OCI-LY3 (cell line): ENCODE data around the gene METTL4.

Source experiments
- H2AFZ ChIP-seq: fragments of 200-600, 300-600 bp; shearing (Covaris generic); 2 replicates; pipeline ENCODE4 v1.6.0; 2014; ENCODE audit warnings: antibody characterized with exemption, low read depth, low read length
- H3K27ac ChIP-seq: fragments of 200-600, 300-600 bp; sonication (generic); 2 replicates; pipeline ENCODE4 v1.5.1; 2014; ENCODE audit warnings: mild to moderate bottlenecking, low read length, moderate library complexity, mixed read lengths
- H3K27me3 ChIP-seq: fragments of 200-600, 300-600 bp; sonication (generic); 2 replicates; pipeline ENCODE4 v1.6.1; 2014; ENCODE audit warnings: low read depth, low read length, mixed read lengths
- H3K36me3 ChIP-seq: fragments of 200-600, 300-600 bp; sonication (generic); replicated peaks from 2 replicates; pipeline ENCODE3; 2014; ENCODE audit warnings: low read depth, low read length, mixed read lengths
- H3K4me1 ChIP-seq: fragments of 300-600, 200-600 bp; sonication (generic); 2 replicates; pipeline ENCODE4 v1.6.1; 2014; ENCODE audit warnings: low read length, mixed read lengths
- H3K4me2 ChIP-seq: fragments of 200-600, 300-600 bp; sonication (generic); 2 replicates; pipeline ENCODE4 v1.6.1; 2014; ENCODE audit warnings: low read length, mixed read lengths
- H3K4me3 ChIP-seq: fragments of 300-600, 200-600 bp; sonication (generic); 2 replicates; pipeline ENCODE4 v1.5.1; 2014; ENCODE audit warnings: antibody characterized with exemption, mild to moderate bottlenecking, low read length, moderate library complexity
- H3K79me2 ChIP-seq: fragments of 300-600, 200-600 bp; shearing (Covaris generic); 2 replicates; pipeline ENCODE4 v1.6.1; 2014; ENCODE audit warnings: mild to moderate bottlenecking, low read length, mixed read lengths
- H3K9ac ChIP-seq: fragments of 300-600, 200-600 bp; shearing (Covaris generic); 2 replicates; pipeline ENCODE4 v1.6.0; 2014; ENCODE audit warnings: mild to moderate bottlenecking, low read length, moderate library complexity
- H3K9me3 ChIP-seq: fragments of 200-600, 300-600 bp; shearing (Covaris generic); 2 replicates; pipeline ENCODE4 v1.6.1; 2014; ENCODE audit warnings: low read length, mixed read lengths; ENCODE audit not compliant: insufficient read depth
- H4K20me1 ChIP-seq: fragments of 200-600, 300-600 bp; sonication (generic); 2 replicates; pipeline ENCODE4 v1.6.1; 2016; ENCODE audit warnings: low read length, mixed read lengths; ENCODE audit not compliant: insufficient read depth
- EZH2phosphoT487 ChIP-seq: fragments of 200-600 bp; shearing (Covaris generic); IDR thresholded peaks from 2 replicates; pipeline ENCODE4 v1.6.1; 2018; ENCODE audit warnings: antibody characterized with exemption, mixed run types, low read depth
- TF ChIP-seq, protein P1 (sequence below): fragments of 200-600, 300-600 bp; sonication (generic); IDR thresholded peaks from 2 replicates; pipeline ENCODE4 v1.5.1; 2014; ENCODE audit warnings: antibody characterized with exemption, low read length, low read depth

The METTL4 gene

DNA sequence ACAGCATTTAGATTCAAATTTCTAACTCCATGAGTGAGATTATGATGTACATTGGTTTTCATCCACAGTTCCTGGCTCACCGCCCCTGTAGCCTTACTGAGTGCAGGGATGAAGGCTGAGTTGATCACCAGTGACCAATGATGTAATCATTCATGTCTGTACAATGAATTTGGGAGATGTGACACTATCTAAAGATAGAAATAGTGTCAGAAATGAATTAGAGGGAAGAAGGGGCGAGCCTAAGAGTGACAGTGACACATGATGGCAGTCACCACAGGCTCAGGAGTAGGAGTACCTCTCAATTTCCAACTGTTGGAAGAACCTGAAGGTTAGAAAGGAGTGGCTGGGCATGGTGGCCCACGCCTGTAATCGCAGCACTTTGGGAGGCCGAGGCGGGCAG is 3.2 kb downstream of the METTL4 start:
- Histone ChIP-seq H3K4me2 (no peak overlapping the region), H3K27ac (no peak overlapping the region), H3K79me2 (peaks cover 35% of the 10 kb centered on the region), H2AFZ (no peak overlapping the region), H3K9me3 (no peaks in the 10 kb centered on the region), H3K4me1 (peaks cover 13% of the 10 kb centered on the region), H3K27me3 (no peaks in the 10 kb centered on the region), H3K36me3 (peaks cover 7% of the 10 kb centered on the region), H3K9ac (no peak overlapping the region), H4K20me1 (no peaks in the 10 kb centered on the region), H3K4me3 (no peak overlapping the region)
- TF ChIP-seq, protein P1, sequence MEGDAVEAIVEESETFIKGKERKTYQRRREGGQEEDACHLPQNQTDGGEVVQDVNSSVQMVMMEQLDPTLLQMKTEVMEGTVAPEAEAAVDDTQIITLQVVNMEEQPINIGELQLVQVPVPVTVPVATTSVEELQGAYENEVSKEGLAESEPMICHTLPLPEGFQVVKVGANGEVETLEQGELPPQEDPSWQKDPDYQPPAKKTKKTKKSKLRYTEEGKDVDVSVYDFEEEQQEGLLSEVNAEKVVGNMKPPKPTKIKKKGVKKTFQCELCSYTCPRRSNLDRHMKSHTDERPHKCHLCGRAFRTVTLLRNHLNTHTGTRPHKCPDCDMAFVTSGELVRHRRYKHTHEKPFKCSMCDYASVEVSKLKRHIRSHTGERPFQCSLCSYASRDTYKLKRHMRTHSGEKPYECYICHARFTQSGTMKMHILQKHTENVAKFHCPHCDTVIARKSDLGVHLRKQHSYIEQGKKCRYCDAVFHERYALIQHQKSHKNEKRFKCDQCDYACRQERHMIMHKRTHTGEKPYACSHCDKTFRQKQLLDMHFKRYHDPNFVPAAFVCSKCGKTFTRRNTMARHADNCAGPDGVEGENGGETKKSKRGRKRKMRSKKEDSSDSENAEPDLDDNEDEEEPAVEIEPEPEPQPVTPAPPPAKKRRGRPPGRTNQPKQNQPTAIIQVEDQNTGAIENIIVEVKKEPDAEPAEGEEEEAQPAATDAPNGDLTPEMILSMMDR, result no peak
- TF ChIP-seq EZH2phosphoT487, result no peak

DNA sequence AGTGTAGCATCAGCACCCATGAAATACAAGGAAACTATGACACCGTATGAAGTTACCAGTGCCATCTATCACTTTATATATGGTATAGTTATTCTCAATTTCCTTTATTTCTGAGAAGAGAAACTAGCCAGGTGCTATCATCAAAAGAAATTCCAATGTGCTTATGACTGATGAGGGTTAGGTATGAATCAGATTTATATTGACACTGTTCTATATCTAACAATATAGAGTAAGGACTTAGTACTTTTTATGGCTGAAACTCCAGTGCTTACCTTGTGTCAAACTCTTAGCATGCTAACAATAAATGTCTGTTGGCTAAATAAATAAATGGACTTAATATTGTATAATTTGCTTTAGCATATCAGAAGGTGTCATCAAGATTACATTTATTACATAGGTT is 6.9 kb downstream of the METTL4 start:
- Histone ChIP-seq H3K4me2 (no peak overlapping the region), H3K36me3 (peaks cover 6% of the 10 kb centered on the region), H3K9me3 (no peaks in the 10 kb centered on the region), H4K20me1 (no peaks in the 10 kb centered on the region), H3K79me2 (peaks cover under 1% of the 10 kb centered on the region; the same call in 1 of the 2 replicates), H2AFZ (no peak overlapping the region), H3K27ac (no peak overlapping the region), H3K4me1 (no peaks in the 10 kb centered on the region), H3K4me3 (no peak overlapping the region), H3K9ac (no peak overlapping the region), H3K27me3 (no peaks in the 10 kb centered on the region)
- TF ChIP-seq, protein P1, result no peak
- no peak for TF ChIP-seq EZH2phosphoT487

DNA sequence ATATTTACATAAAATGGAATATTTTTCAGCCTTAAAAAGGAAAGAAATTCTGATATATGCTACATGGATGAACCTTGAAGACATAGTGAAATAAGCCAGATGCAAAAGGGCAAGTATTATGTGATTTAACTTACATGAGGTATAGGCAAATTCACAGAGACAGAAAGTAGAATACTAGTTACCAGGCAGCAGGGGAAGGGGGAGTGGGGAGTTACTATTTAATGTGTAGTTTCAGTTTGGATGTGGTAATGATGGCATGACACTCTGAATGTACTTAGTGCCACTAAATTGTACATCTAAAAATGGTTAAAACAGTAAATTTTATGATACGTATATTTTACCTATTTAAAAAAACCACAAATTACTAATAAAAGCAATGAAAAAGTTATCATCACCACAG is 12.1 kb downstream of the METTL4 start:
- H3K36me3 ChIP-seq, result peaks cover 3% of the 10 kb centered on the region
- no peaks in the 10 kb centered on the region for H3K79me2 ChIP-seq
- TF ChIP-seq, protein P1, result no peak
- TF ChIP-seq EZH2phosphoT487, result no peak
- no peak overlapping the region for H2AFZ ChIP-seq
- H3K4me3 ChIP-seq, result no peak overlapping the region
- no peaks in the 10 kb centered on the region for H4K20me1 ChIP-seq
- H3K9ac ChIP-seq, result no peak overlapping the region
- H3K27ac ChIP-seq, result no peak overlapping the region
- H3K4me2 ChIP-seq, result no peak overlapping the region
- H3K9me3 ChIP-seq, result no peaks in the 10 kb centered on the region
- H3K27me3 ChIP-seq, result no peaks in the 10 kb centered on the region
- H3K4me1 ChIP-seq, result no peaks in the 10 kb centered on the region

DNA sequence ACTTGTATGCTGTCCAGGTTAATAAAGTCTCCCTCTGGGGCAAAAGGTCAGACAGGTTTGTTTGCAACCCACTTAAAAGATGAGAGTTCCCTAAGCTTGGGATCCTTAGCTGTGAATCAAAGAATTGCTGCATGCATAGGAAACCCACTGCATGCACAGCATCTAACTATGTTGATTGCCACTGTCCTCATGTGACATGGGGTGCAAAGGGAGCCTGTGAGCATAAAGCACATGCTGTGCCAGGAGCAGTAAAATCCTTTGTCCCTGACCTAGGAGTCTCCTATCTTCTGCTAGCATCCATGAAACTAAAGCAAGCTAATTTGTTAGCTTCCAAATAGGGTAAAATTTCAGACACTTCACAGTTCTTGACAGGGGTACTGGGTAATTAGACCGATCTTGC is 13.8 kb downstream of the METTL4 start:
- Histone ChIP-seq H3K4me2 (no peak overlapping the region), H3K36me3 (peaks cover 3% of the 10 kb centered on the region)
- TF ChIP-seq, protein P1, result no peak
- TF ChIP-seq EZH2phosphoT487, result no peak

More for the DNA sequence above, 13.8 kb downstream of the METTL4 start:
- Histone ChIP-seq H3K27me3 (no peaks in the 10 kb centered on the region), H3K9me3 (no peaks in the 10 kb centered on the region), H2AFZ (no peak overlapping the region), H4K20me1 (no peaks in the 10 kb centered on the region), H3K79me2 (no peaks in the 10 kb centered on the region), H3K4me3 (no peak overlapping the region), H3K4me1 (no peaks in the 10 kb centered on the region), H3K9ac (no peak overlapping the region), H3K27ac (no peak overlapping the region)
